ENCODE data around the gene ITGB6.
"Not testable (repeated sequence)": the region's sequence is repeated elsewhere in the genome, so short reads cannot be mapped to it uniquely, and the experiment has no call there.

The ITGB6 gene

GRCh38 chr2:160125828-160126227 lies 74.2 kb downstream of the ITGB6 start:
- H3K9me3 ChIP-seq (ENCODE audit: control insufficient read depth, low read depth, low read length), result no peaks in the 10 kb centered on the region
- H3K9ac ChIP-seq (ENCODE audit: low read length), result no peak overlapping the region
- no peak overlapping the region for H3K27ac ChIP-seq (ENCODE audit: low read length)
- H3K27me3 ChIP-seq (ENCODE audit: control insufficient read depth, insufficient read depth, low read length), result no peaks in the 10 kb centered on the region
- H3K36me3 ChIP-seq (ENCODE audit: control insufficient read depth, low read depth, low read length), result no peaks in the 10 kb centered on the region
- H3K4me3 ChIP-seq (ENCODE audit: low read length), result no peak overlapping the region
- no peaks in the 10 kb centered on the region for H3K4me1 ChIP-seq (ENCODE audit: control insufficient read depth, low read depth, low read length)

- H3K27ac ChIP-seq (ENCODE audit: low read length), result no peak overlapping the region
These were observed 74.7 kb downstream of the ITGB6 start for GRCh38 chr2:160125366-160125765.

GRCh38 chr2:160124571-160124970 lies 75.5 kb downstream of the ITGB6 start:
- Histone ChIP-seq H3K36me3 (ENCODE audit: control insufficient read depth, low read depth, low read length) (no peaks in the 10 kb centered on the region), H3K27me3 (ENCODE audit: control insufficient read depth, insufficient read depth, low read length) (no peaks in the 10 kb centered on the region), H3K9me3 (ENCODE audit: control insufficient read depth, low read depth, low read length) (no peaks in the 10 kb centered on the region), H3K27ac (ENCODE audit: low read length) (no peak overlapping the region), H3K4me1 (ENCODE audit: control insufficient read depth, low read depth, low read length) (no peaks in the 10 kb centered on the region), H3K9ac (ENCODE audit: low read length) (no peak overlapping the region), H3K4me3 (ENCODE audit: low read length) (no peak overlapping the region)

More at GRCh38 chr2:160125366-160125765, 74.7 kb downstream of the ITGB6 start:
- Histone ChIP-seq H3K4me3 (ENCODE audit: low read length) (no peak overlapping the region), H3K9me3 (ENCODE audit: control insufficient read depth, low read depth, low read length) (no peaks in the 10 kb centered on the region), H3K4me1 (ENCODE audit: control insufficient read depth, low read depth, low read length) (no peaks in the 10 kb centered on the region), H3K9ac (ENCODE audit: low read length) (no peak overlapping the region), H3K27me3 (ENCODE audit: control insufficient read depth, insufficient read depth, low read length) (no peaks in the 10 kb centered on the region), H3K36me3 (ENCODE audit: control insufficient read depth, low read depth, low read length) (no peaks in the 10 kb centered on the region)

- not testable (repeated sequence) for H3K27ac ChIP-seq (ENCODE audit: low read length); H3K9ac ChIP-seq (ENCODE audit: low read length); H3K4me3 ChIP-seq (ENCODE audit: low read length); H3K9me3 ChIP-seq (ENCODE audit: control insufficient read depth, low read depth, low read length); H3K27me3 ChIP-seq (ENCODE audit: control insufficient read depth, insufficient read depth, low read length); H3K36me3 ChIP-seq (ENCODE audit: control insufficient read depth, low read depth, low read length); H3K4me1 ChIP-seq (ENCODE audit: control insufficient read depth, low read depth, low read length)
These were observed 85.4 kb downstream of the ITGB6 start for GRCh38 chr2:160114721-160115120.

- no peaks in the 10 kb centered on the region for H3K4me1 ChIP-seq (ENCODE audit: control insufficient read depth, low read depth, low read length)
- no peaks in the 10 kb centered on the region for H3K27me3 ChIP-seq (ENCODE audit: control insufficient read depth, insufficient read depth, low read length)
- H3K9me3 ChIP-seq (ENCODE audit: control insufficient read depth, low read depth, low read length), result no peaks in the 10 kb centered on the region
- no peak overlapping the region for H3K4me3 ChIP-seq (ENCODE audit: low read length)
- H3K27ac ChIP-seq (ENCODE audit: low read length), result no peak overlapping the region
- H3K9ac ChIP-seq (ENCODE audit: low read length), result no peak overlapping the region
- H3K36me3 ChIP-seq (ENCODE audit: control insufficient read depth, low read depth, low read length), result no peaks in the 10 kb centered on the region
These were observed 86.1 kb downstream of the ITGB6 start for GRCh38 chr2:160114020-160114419.

GRCh38 chr2:160111951-160112798 lies 87.9 kb downstream of the ITGB6 start:
- Histone ChIP-seq H3K4me1 (ENCODE audit: control insufficient read depth, low read depth, low read length) (no peaks in the 10 kb centered on the region), H3K9me3 (ENCODE audit: control insufficient read depth, low read depth, low read length) (no peaks in the 10 kb centered on the region), H3K4me3 (ENCODE audit: low read length) (no peak overlapping the region), H3K36me3 (ENCODE audit: control insufficient read depth, low read depth, low read length) (no peaks in the 10 kb centered on the region), H3K27ac (ENCODE audit: low read length) (no peak overlapping the region), H3K27me3 (ENCODE audit: control insufficient read depth, insufficient read depth, low read length) (no peaks in the 10 kb centered on the region), H3K9ac (ENCODE audit: low read length) (no peak overlapping the region)

GRCh38 chr2:160110674-160111239 lies 89.3 kb downstream of the ITGB6 start:
- H3K9me3 ChIP-seq (ENCODE audit: control insufficient read depth, low read depth, low read length), result no peaks in the 10 kb centered on the region
- no peak overlapping the region for H3K27ac ChIP-seq (ENCODE audit: low read length)
- H3K9ac ChIP-seq (ENCODE audit: low read length), result no peak overlapping the region
- no peaks in the 10 kb centered on the region for H3K36me3 ChIP-seq (ENCODE audit: control insufficient read depth, low read depth, low read length)
- H3K4me3 ChIP-seq (ENCODE audit: low read length), result no peak overlapping the region
- no peaks in the 10 kb centered on the region for H3K4me1 ChIP-seq (ENCODE audit: control insufficient read depth, low read depth, low read length)
- no peaks in the 10 kb centered on the region for H3K27me3 ChIP-seq (ENCODE audit: control insufficient read depth, insufficient read depth, low read length)

- no peak overlapping the region for H3K27ac ChIP-seq (ENCODE audit: low read length)
- H3K4me3 ChIP-seq (ENCODE audit: low read length), result no peak overlapping the region
- no peaks in the 10 kb centered on the region for H3K4me1 ChIP-seq (ENCODE audit: control insufficient read depth, low read depth, low read length)
- no peaks in the 10 kb centered on the region for H3K9me3 ChIP-seq (ENCODE audit: control insufficient read depth, low read depth, low read length)
- no peaks in the 10 kb centered on the region for H3K36me3 ChIP-seq (ENCODE audit: control insufficient read depth, low read depth, low read length)
- H3K9ac ChIP-seq (ENCODE audit: low read length), result no peak overlapping the region
- H3K27me3 ChIP-seq (ENCODE audit: control insufficient read depth, insufficient read depth, low read length), result no peaks in the 10 kb centered on the region
These were observed 90.0 kb downstream of the ITGB6 start for GRCh38 chr2:160109939-160110673.

- Histone ChIP-seq H3K36me3 (ENCODE audit: control insufficient read depth, low read depth, low read length) (no peaks in the 10 kb centered on the region), H3K9me3 (ENCODE audit: control insufficient read depth, low read depth, low read length) (no peaks in the 10 kb centered on the region), H3K4me3 (ENCODE audit: low read length) (no peak overlapping the region), H3K27me3 (ENCODE audit: control insufficient read depth, insufficient read depth, low read length) (no peaks in the 10 kb centered on the region), H3K4me1 (ENCODE audit: control insufficient read depth, low read depth, low read length) (no peaks in the 10 kb centered on the region), H3K9ac (ENCODE audit: low read length) (no peak overlapping the region), H3K27ac (ENCODE audit: low read length) (no peak overlapping the region)
These were observed 90.8 kb downstream of the ITGB6 start for GRCh38 chr2:160109243-160109642.

GRCh38 chr2:160108646-160109045 lies 91.4 kb downstream of the ITGB6 start:
- Histone ChIP-seq H3K36me3 (ENCODE audit: control insufficient read depth, low read depth, low read length) (no peaks in the 10 kb centered on the region), H3K27me3 (ENCODE audit: control insufficient read depth, insufficient read depth, low read length) (no peaks in the 10 kb centered on the region)

GRCh38 chr2:160105366-160105765 lies 94.7 kb downstream of the ITGB6 start:
- H3K27me3 ChIP-seq (ENCODE audit: control insufficient read depth, insufficient read depth, low read length), result no peaks in the 10 kb centered on the region
- H3K36me3 ChIP-seq (ENCODE audit: control insufficient read depth, low read depth, low read length), result no peaks in the 10 kb centered on the region
- H3K4me1 ChIP-seq (ENCODE audit: control insufficient read depth, low read depth, low read length), result no peaks in the 10 kb centered on the region
- no peaks in the 10 kb centered on the region for H3K9me3 ChIP-seq (ENCODE audit: control insufficient read depth, low read depth, low read length)
- no peak overlapping the region for H3K4me3 ChIP-seq (ENCODE audit: low read length)
- no peak overlapping the region for H3K27ac ChIP-seq (ENCODE audit: low read length)
- no peak overlapping the region for H3K9ac ChIP-seq (ENCODE audit: low read length)

More at GRCh38 chr2:160108646-160109045, 91.4 kb downstream of the ITGB6 start:
- no peaks in the 10 kb centered on the region for H3K9me3 ChIP-seq (ENCODE audit: control insufficient read depth, low read depth, low read length)
- H3K27ac ChIP-seq (ENCODE audit: low read length), result no peak overlapping the region
- H3K9ac ChIP-seq (ENCODE audit: low read length), result no peak overlapping the region
- H3K4me1 ChIP-seq (ENCODE audit: control insufficient read depth, low read depth, low read length), result no peaks in the 10 kb centered on the region
- no peak overlapping the region for H3K4me3 ChIP-seq (ENCODE audit: low read length)
